Muscle of leg (tissue), 9 donors: ENCODE results near the gene SEMG2. TPM values are rescaled to one million over a fixed set of nuclear protein-coding genes. Genes with fewer than 3 reads are reported as not detected.

Experiments used
- polyA plus RNA-seq, 8 donors: library from polyadenylated mRNA; unstranded; fragments of 120-200 nt; gene quantifications; one replicate each; pipeline versions ENCODE4 v1.2.1 to v1.2.3, GENCODE V29; 2013; ENCODE audit warnings: inconsistent platforms in 1 of 8, low replicate concordance in 1 of 8; ENCODE audit not compliant: insufficient read length in 8 of 8, insufficient read depth in 1 of 8
- total RNA-seq: library from RNA; stranded (reverse); fragments of 120-200 nt; gene quantifications from one replicate; pipeline ENCODE4 v1.2.4, GENCODE V29; 2013

Gene SEMG2
- total and polyA plus RNA-seq, 9 donors: 0.06 TPM; not detected in 8

Other genes with a start within 250 kb of the SEMG2 start
- 0.04 TPM for gene KCNS1, start 120.2 kb upstream of the SEMG2 start, total RNA-seq
- under 1 TPM; 0.08 to 0.17 (median 0.09) TPM for gene KCNS1, start 120.2 kb upstream of the SEMG2 start, polyA plus RNA-seq
- gene WFDC5, start 106.2 kb upstream of the SEMG2 start, total RNA-seq: not detected
- gene WFDC5, start 106.2 kb upstream of the SEMG2 start, polyA plus RNA-seq: under 1 TPM in 1 of 8 donors, not detected in 7; 0.32 TPM
- gene WFDC12, start 96.9 kb upstream of the SEMG2 start, total RNA-seq: not detected
- not detected for gene WFDC12, start 96.9 kb upstream of the SEMG2 start, polyA plus RNA-seq
- not detected for gene PI3, start 46.5 kb upstream of the SEMG2 start, total RNA-seq
- under 1 TPM in 3 of 8 donors, not detected in 5; 0.44 to 0.82 (median 0.71) TPM for gene PI3, start 46.5 kb upstream of the SEMG2 start, polyA plus RNA-seq
- not detected for gene SEMG1, start 14.3 kb upstream of the SEMG2 start, total RNA-seq
- gene SEMG1, start 14.3 kb upstream of the SEMG2 start, polyA plus RNA-seq: not detected
- 0.13 TPM for gene SLPI, start 33.2 kb downstream of the SEMG2 start, total RNA-seq
- under 1 TPM in 5 of 8 donors, not detected in 3; 0.30 to 0.89 (median 0.54) TPM for gene SLPI, start 33.2 kb downstream of the SEMG2 start, polyA plus RNA-seq
- not detected for gene RBPJL, start 85.5 kb downstream of the SEMG2 start, total RNA-seq
- under 1 TPM in 1 of 8 donors, not detected in 7; 0.17 TPM for gene RBPJL, start 85.5 kb downstream of the SEMG2 start, polyA plus RNA-seq
- gene MATN4, start 86.9 kb downstream of the SEMG2 start, total RNA-seq: 0.58 TPM
- 1 to 10 TPM in 1 of 8 donors, under 1 TPM in 7; 0.21 to 1.1 (median 0.70) TPM for gene MATN4, start 86.9 kb downstream of the SEMG2 start, polyA plus RNA-seq
- gene SDC4, start 127.1 kb downstream of the SEMG2 start, total RNA-seq: 6.0 TPM
- 10 to 100 TPM in 2 of 8 donors, 1 to 10 TPM in 6; 5.4 to 14.1 (median 8.2) TPM for gene SDC4, start 127.1 kb downstream of the SEMG2 start, polyA plus RNA-seq
- 10.1 TPM for gene SYS1, start 141.8 kb downstream of the SEMG2 start, total RNA-seq
- 10 to 100 TPM; 14.1 to 20.0 (median 16.2) TPM for gene SYS1, start 141.8 kb downstream of the SEMG2 start, polyA plus RNA-seq
- gene TP53TG5, start 157.0 kb downstream of the SEMG2 start, total RNA-seq: not detected
- gene TP53TG5, start 157.0 kb downstream of the SEMG2 start, polyA plus RNA-seq: 1 to 10 TPM in 1 of 8 donors, under 1 TPM in 7; 0.19 to 1.3 (median 0.72) TPM
- 7.3 TPM for gene DBNDD2, start 186.9 kb downstream of the SEMG2 start, total RNA-seq
- gene DBNDD2, start 186.9 kb downstream of the SEMG2 start, polyA plus RNA-seq: 10 to 100 TPM; 16.9 to 27.3 (median 20.4) TPM
- gene PIGT, start 194.8 kb downstream of the SEMG2 start, total RNA-seq: 39.5 TPM
- gene PIGT, start 194.8 kb downstream of the SEMG2 start, polyA plus RNA-seq: 10 to 100 TPM; 64.0 to 78.8 (median 74.6) TPM
- gene WFDC2, start 248.4 kb downstream of the SEMG2 start, total RNA-seq: 0.13 TPM
- gene WFDC2, start 248.4 kb downstream of the SEMG2 start, polyA plus RNA-seq: 1 to 10 TPM in 2 of 8 donors, under 1 TPM in 3, not detected in 3; 0.24 to 2.1 (median 0.68) TPM